ENCODE data around the gene LSM14A.
"Not testable (repeated sequence)": the region's sequence is repeated elsewhere in the genome, so short reads cannot be mapped to it uniquely, and the experiment has no call there.

LSM14A gene

DNA sequence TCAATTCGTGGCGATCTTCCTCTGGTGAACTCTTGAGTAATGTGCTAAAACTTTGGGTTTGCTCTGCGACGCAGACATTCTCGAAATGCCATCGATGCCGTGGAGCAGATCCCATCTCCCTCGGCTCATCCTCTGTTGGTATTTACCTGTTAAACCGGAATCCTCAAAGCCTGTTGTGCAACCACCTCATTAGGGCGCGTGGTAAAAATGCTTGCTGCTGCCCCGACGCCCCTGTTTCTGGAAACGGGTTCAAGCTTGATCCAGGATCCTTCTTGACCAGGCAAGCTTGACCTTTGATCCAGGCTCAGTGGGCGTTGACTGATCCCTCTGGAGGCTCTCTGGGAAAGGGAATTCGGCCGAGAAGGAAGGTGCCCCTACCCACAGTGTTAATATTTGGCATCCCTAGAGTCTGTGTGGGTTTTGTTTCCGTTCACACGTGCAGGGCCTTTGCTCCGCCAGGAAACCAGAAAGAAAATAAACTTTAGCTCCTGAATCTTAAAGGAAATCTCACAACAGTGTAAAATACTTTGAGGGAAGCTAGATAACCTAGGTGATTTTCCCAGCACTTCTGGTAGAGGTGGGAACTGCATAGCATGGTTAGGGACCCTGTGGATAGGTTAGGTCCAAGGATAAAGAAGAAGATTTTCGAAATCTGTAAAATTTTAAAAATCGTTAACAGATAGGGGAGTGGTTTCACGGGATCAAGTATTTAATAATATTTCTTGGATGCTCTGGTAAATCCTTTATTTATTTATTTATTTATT lies 1.1 kb downstream of the LSM14A start:
- Histone ChIP-seq H3K36me3 (peaks cover 18% of the 10 kb centered on the region), H3K4me3 (ENCODE audit: low read depth, low read length) (peak overlapping the region; percentile 91), H3K9me3 (no peaks in the 10 kb centered on the region), H3K27me3 (no peaks in the 10 kb centered on the region), H3K4me1 (peaks cover 6% of the 10 kb centered on the region)
- no peak for DNase-seq
- TF ChIP-seq, protein P1, sequence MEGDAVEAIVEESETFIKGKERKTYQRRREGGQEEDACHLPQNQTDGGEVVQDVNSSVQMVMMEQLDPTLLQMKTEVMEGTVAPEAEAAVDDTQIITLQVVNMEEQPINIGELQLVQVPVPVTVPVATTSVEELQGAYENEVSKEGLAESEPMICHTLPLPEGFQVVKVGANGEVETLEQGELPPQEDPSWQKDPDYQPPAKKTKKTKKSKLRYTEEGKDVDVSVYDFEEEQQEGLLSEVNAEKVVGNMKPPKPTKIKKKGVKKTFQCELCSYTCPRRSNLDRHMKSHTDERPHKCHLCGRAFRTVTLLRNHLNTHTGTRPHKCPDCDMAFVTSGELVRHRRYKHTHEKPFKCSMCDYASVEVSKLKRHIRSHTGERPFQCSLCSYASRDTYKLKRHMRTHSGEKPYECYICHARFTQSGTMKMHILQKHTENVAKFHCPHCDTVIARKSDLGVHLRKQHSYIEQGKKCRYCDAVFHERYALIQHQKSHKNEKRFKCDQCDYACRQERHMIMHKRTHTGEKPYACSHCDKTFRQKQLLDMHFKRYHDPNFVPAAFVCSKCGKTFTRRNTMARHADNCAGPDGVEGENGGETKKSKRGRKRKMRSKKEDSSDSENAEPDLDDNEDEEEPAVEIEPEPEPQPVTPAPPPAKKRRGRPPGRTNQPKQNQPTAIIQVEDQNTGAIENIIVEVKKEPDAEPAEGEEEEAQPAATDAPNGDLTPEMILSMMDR (IDR thresholded peaks at IDR 0.05; ENCODE audit: low read depth, low read length): no peak; the same call in 1 of the 2 replicates

DNA sequence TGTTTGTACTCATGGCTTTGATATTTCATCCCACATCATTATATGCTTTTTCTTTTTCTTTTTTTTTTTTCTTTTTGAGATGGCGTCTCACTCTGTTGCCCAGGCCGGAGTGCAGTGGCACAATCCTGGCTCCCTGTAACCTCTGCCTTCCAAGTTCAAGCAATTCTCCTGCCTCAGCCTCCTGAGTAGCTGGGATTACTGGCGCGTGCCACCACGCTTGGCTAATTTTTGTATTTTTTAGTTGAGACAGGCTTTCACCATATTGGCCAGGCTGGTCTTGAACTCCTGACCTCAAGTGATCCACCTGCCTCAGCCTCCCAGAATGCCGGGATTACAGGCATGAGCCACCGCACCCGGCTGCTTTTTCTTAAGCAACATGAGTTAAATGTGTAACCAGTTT lies 2.9 kb downstream of the LSM14A start:
- H3K4me1 ChIP-seq; DNase-seq; H3K4me3 ChIP-seq (ENCODE audit: low read depth, low read length); H3K27me3 ChIP-seq; H3K9me3 ChIP-seq: not testable (repeated sequence)
- H3K36me3 ChIP-seq: peaks cover 25% of the 10 kb centered on the region

DNA sequence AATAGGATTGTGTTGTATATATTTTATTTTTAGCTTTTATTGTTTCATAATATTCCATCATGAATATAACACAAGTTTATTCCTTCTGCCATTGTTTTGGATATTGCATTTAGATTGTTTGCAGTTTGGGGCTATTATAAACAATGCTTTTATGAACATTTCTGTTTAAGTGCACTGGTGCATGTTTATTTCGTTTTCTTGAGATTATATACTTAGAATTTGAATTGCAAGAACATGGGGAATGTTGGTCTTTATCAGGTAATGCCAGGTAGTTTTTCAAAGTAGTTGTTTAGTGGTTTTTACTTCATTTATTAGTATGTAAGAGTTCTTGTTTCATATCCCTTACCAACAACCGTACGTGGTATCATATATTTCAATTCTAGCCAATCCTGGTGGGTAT lies 4.3 kb downstream of the LSM14A start:
- Histone ChIP-seq H3K27me3 (no peaks in the 10 kb centered on the region), H3K9me3 (no peaks in the 10 kb centered on the region), H3K4me3 (ENCODE audit: low read depth, low read length) (no peak overlapping the region), H3K4me1 (peaks cover 12% of the 10 kb centered on the region), H3K36me3 (peaks cover 25% of the 10 kb centered on the region)
- no peak for DNase-seq
- TF ChIP-seq, protein P1 (IDR thresholded peaks at IDR 0.05; ENCODE audit: low read depth, low read length): no peak

DNA sequence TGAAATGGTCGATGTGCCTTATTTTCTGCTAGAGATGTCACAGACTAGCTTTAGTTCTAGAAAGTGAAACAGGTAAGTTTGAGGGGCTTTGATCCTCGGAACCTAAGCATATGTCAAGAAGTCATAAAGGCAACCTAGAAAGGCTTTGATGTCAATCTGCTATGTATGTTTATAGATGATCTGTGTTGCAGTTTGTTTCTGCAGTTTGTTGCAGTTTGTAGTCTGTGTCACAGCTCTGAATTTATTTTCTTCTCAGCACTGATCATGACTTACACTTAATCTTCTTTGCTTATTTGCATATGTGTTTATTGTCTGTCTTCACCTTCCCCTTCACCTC lies 5.9 kb downstream of the LSM14A start:
- Histone ChIP-seq H3K4me3 (ENCODE audit: low read depth, low read length) (no peak overlapping the region), H3K4me1 (peaks cover 12% of the 10 kb centered on the region), H3K9me3 (no peaks in the 10 kb centered on the region), H3K36me3 (peaks cover 19% of the 10 kb centered on the region), H3K27me3 (no peaks in the 10 kb centered on the region)
- DNase-seq: no peak
- TF ChIP-seq, protein P1 (IDR thresholded peaks at IDR 0.05; ENCODE audit: low read depth, low read length): no peak

DNA sequence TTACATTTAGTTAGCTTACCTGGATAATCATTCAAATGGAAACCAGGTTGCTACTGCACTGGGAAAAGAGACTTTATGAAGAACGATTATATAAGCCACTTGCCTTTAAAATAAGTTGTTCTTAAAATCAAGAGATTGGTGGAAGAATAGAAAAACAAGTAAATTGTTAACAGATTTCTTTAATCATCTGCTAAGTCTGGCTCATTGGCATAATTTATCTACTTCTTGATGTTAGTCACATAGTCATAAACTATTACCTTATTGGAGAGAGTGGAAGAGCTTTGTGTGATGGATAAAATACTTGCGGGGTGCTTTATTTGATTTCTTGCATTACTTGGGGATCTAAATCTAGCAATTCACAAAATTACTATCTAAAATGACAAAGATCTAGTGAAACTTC lies 6.8 kb downstream of the LSM14A start:
- Histone ChIP-seq H3K9me3 (no peaks in the 10 kb centered on the region), H3K27me3 (no peaks in the 10 kb centered on the region), H3K36me3 (peaks cover 15% of the 10 kb centered on the region; the same call in 1 of the 2 replicates), H3K4me1 (peaks cover 12% of the 10 kb centered on the region), H3K4me3 (ENCODE audit: low read depth, low read length) (no peak overlapping the region)
- TF ChIP-seq, protein P1 (IDR thresholded peaks at IDR 0.05; ENCODE audit: low read depth, low read length): no peak
- no peak for DNase-seq

DNA sequence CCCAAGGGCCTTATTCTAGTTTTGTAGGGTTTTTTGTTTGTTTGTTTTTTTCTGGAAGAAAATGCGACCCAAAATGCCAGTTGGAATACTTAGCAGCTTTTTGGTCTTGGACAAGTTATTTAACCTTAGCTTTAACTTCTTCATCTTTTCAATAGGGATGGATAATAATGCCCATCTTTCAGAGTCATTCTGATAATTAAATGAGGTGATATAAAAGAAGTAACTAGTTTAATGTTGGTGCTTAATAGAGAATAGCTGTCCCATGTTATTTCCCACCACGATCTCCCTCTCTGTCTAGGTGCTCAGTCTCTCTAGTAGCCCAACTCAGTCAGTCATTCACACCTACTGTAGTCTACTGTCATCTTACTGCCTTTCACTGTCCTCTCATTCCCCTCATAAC lies 8.0 kb downstream of the LSM14A start:
- no peak for DNase-seq
- H3K4me1 ChIP-seq: peaks cover 12% of the 10 kb centered on the region
- H3K9me3 ChIP-seq: no peaks in the 10 kb centered on the region
- H3K4me3 ChIP-seq (ENCODE audit: low read depth, low read length): no peak overlapping the region
- no peaks in the 10 kb centered on the region for H3K27me3 ChIP-seq
- peaks cover 12% of the 10 kb centered on the region; the same call in 1 of the 2 replicates for H3K36me3 ChIP-seq
- TF ChIP-seq, protein P1 (IDR thresholded peaks at IDR 0.05; ENCODE audit: low read depth, low read length): no peak
